HepG2 (cell line): ENCODE results near the gene ZNF222. TPM values are rescaled to one million over a fixed set of nuclear protein-coding genes. Genes with fewer than 3 reads are reported as not detected.
A peak's percentile ranks its signal among the peaks of the same experiment; 100 is the strongest.

Experiments used
- AKNA ChIP-seq: sonication (generic); formaldehyde crosslinking; IDR thresholded peaks from 2 replicates; pipeline ENCODE4 v1.4.0; 2020; ENCODE audit warnings: missing genetic modification reagents, borderline replicate concordance
- ATM ChIP-seq: fragments of 450-650 bp; IDR thresholded peaks from 2 replicates; pipeline ENCODE4 v1.7.1; 2017; ENCODE audit warnings: mild to moderate bottlenecking, borderline replicate concordance
- CHD2 ChIP-seq: IDR thresholded peaks from 2 replicates; pipeline ENCODE4 v1.6.1; 2011; ENCODE audit warnings: low read depth, low read length, improper control_type of control experiment
- CHD4 ChIP-seq: fragments of 200-600 bp; sonication (generic); IDR thresholded peaks from 2 replicates; pipeline ENCODE4 v1.7.0; 2017; ENCODE audit warnings: mild to moderate bottlenecking, low read length, borderline replicate concordance
- FOSL1 ChIP-seq: sonication (generic); formaldehyde crosslinking; IDR thresholded peaks from 2 replicates; pipeline ENCODE4 v1.9.0; 2021; ENCODE audit warnings: missing genetic modification reagents, borderline replicate concordance
- FOXC1 ChIP-seq: sonication (generic); formaldehyde crosslinking; IDR thresholded peaks from 2 replicates; pipeline ENCODE4 v1.8.0; 2022; ENCODE audit warnings: mild to moderate bottlenecking, missing genetic modification reagents, borderline replicate concordance
- GABPB1 ChIP-seq: IDR thresholded peaks from 2 replicates; pipeline ENCODE4 v1.6.1; 2016; ENCODE audit warnings: mild to moderate bottlenecking, missing genetic modification reagents, moderate library complexity, missing compliant biosample characterization
- GFI1 ChIP-seq: sonication (generic); formaldehyde crosslinking; IDR thresholded peaks from 2 replicates; pipeline ENCODE4 v1.5.0; 2020; ENCODE audit warnings: missing genetic modification reagents, mild to moderate bottlenecking, borderline replicate concordance
- IRF2 ChIP-seq: IDR thresholded peaks from 2 replicates; pipeline ENCODE4 v1.6.1; 2018; ENCODE audit warnings: missing genetic modification reagents, missing compliant biosample characterization
- MYNN ChIP-seq: sonication (generic); formaldehyde crosslinking; IDR thresholded peaks from 2 replicates; pipeline ENCODE4 v1.4.0; 2020; ENCODE audit warnings: mild to moderate bottlenecking, low read depth, missing genetic modification reagents
- TARDBP ChIP-seq: sonication (generic); formaldehyde crosslinking; IDR thresholded peaks from 2 replicates; pipeline ENCODE4 v1.8.0; 2022; ENCODE audit warnings: mild to moderate bottlenecking, missing genetic modification reagents
- THAP9 ChIP-seq: sonication (generic); formaldehyde crosslinking; IDR thresholded peaks from 2 replicates; pipeline ENCODE4; 2020; ENCODE audit warnings: missing genetic modification reagents, mild to moderate bottlenecking, borderline replicate concordance
- ZFAT ChIP-seq: sonication (generic); formaldehyde crosslinking; conservative IDR thresholded peaks from 2 replicates; pipeline ENCODE4 v1.8.1; 2023; ENCODE audit warnings: missing genetic modification reagents, inconsistent platforms
- ZNF224 ChIP-seq: sonication (generic); formaldehyde crosslinking; IDR thresholded peaks from 2 replicates; pipeline ENCODE4 v1.5.0; 2020; ENCODE audit warnings: mild to moderate bottlenecking, missing genetic modification reagents
- ZNF33B ChIP-seq: sonication (generic); formaldehyde crosslinking; IDR thresholded peaks from 2 replicates; pipeline ENCODE4 v1.5.1; 2020; ENCODE audit warnings: mild to moderate bottlenecking, missing genetic modification reagents
- ZNF350 ChIP-seq: sonication (generic); formaldehyde crosslinking; IDR thresholded peaks from 2 replicates; pipeline ENCODE4 v1.4.0; 2020; ENCODE audit warnings: mild to moderate bottlenecking, low read depth, missing genetic modification reagents, borderline replicate concordance
- ZNF766 ChIP-seq: sonication (generic); formaldehyde crosslinking; IDR thresholded peaks from 2 replicates; pipeline ENCODE4 v1.5.0; 2020; ENCODE audit warnings: missing genetic modification reagents, borderline replicate concordance
- ZNF790 ChIP-seq: sonication (generic); formaldehyde crosslinking; IDR thresholded peaks from 2 replicates; pipeline ENCODE4 v1.8.0; 2022; ENCODE audit warnings: missing genetic modification reagents, mild to moderate bottlenecking, borderline replicate concordance
- polyA plus RNA-seq, 8 experiments: library from polyadenylated mRNA; depleted of rRNA in 3 of 8; stranded (reverse) in 7 of 8; unstranded in 1 of 8; fragments of >200 nt; fragmentation: Illumina TruSeq in 4 of 8; extraction: Trizol in 4 of 8; gene quantifications; 2 replicates each; pipeline versions ENCODE4 v1.2.1 to v1.2.3, GENCODE V29; 2011 to 2016; ENCODE audit warnings: low read depth in 4 of 8, missing spikeins in 1 of 8, mixed read lengths in 1 of 8; ENCODE audit not compliant: insufficient read depth in 1 of 8
- total RNA-seq, 5 experiments: library from RNA; depleted of rRNA; stranded (reverse); fragments of >200 nt; fragmentation: Illumina TruSeq; extraction: Trizol; gene quantifications; 2 replicates each; pipeline ENCODE4 v1.2.3, GENCODE V29; 2016; ENCODE audit warnings: low read depth in 1 of 5
- TF ChIP-seq, protein P1 (sequence below): sonication (generic); formaldehyde crosslinking; IDR thresholded peaks from 2 replicates; pipeline ENCODE4 v1.4.0; 2020; ENCODE audit warnings: missing genetic modification reagents

ZNF222 gene
- total and polyA plus RNA-seq, 2 of the 13 experiments (the other 11 are each of a cell fraction or from before 2014, with no cell fraction given), result 2.2 to 6.2 TPM

DNA sequence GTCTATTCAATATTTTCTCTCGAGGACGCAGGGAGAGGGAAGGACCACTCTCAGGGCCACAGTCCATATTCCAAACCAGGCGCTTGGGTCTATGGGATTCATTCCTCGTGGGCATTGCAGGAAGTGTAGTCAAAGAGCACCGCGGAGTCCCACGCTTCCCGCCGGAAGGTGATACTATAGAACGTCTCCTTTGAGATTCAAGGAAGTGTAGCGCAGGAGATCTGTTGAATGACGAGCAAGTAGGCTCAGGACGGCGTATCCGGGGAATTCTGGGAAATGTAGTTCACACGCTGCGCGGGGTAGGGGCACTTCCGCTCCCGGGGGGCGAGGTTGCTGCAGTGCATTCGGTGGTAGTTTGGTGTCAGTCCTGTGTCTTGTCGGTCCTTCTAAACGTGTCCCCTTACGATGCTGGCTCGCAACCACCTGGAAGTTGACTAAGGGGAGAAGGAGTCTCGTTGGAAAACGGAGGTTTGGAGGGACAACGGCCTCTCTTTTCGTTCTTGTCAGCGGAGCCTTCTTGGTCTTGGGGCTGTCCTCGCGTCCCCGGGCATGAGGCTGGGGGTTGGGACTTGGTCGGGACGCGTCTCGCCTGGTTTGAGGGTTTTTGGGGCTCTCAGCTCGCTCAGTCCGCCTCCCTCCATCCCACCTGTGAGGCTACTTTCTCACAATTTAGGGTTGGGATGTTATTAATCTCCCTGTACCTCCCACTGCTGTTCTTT is 46.8 kb downstream of the ZNF222 start, which contains the start of gene ZNF284 (continued):
- TF ChIP-seq, protein P1, sequence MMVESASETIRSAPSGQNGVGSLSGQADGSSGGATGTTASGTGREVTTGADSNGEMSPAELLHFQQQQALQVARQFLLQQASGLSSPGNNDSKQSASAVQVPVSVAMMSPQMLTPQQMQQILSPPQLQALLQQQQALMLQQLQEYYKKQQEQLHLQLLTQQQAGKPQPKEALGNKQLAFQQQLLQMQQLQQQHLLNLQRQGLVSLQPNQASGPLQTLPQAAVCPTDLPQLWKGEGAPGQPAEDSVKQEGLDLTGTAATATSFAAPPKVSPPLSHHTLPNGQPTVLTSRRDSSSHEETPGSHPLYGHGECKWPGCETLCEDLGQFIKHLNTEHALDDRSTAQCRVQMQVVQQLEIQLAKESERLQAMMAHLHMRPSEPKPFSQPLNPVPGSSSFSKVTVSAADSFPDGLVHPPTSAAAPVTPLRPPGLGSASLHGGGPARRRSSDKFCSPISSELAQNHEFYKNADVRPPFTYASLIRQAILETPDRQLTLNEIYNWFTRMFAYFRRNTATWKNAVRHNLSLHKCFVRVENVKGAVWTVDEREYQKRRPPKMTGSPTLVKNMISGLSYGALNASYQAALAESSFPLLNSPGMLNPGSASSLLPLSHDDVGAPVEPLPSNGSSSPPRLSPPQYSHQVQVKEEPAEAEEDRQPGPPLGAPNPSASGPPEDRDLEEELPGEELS (CRISPR knock-in tag), result 0 out of 2 replicates have a peak, but pooled peaks have one; percentile 34
- TF ChIP-seq MYNN (CRISPR knock-in tag) (no peak), FOSL1 (CRISPR knock-in tag) (no peak), CHD2 (no peak), ZFAT (CRISPR knock-in tag) (no peak), ZNF766 (CRISPR knock-in tag) (peak; percentile 36; the same call in 1 of the 2 replicates), ZNF350 (CRISPR knock-in tag) (peak; percentile 80), GFI1 (CRISPR knock-in tag) (no peak), ZNF33B (CRISPR knock-in tag) (no peak), CHD4 (no peak), TARDBP (CRISPR knock-in tag) (0 out of 2 replicates have a peak, but pooled peaks have one; percentile 44), ATM (no peak), AKNA (CRISPR knock-in tag) (no peak), FOXC1 (0 out of 2 replicates have a peak, but pooled peaks have one; percentile 5), ZNF224 (CRISPR knock-in tag) (no peak), IRF2 (peak; percentile 97), THAP9 (CRISPR knock-in tag) (no peak), GABPB1 (CRISPR knock-in tag) (peak; percentile 97), ZNF790 (CRISPR knock-in tag) (0 out of 2 replicates have a peak, but pooled peaks have one; percentile 44)
